ENCODE measurements around the gene NT5C3B.

The NT5C3B gene

DNA sequence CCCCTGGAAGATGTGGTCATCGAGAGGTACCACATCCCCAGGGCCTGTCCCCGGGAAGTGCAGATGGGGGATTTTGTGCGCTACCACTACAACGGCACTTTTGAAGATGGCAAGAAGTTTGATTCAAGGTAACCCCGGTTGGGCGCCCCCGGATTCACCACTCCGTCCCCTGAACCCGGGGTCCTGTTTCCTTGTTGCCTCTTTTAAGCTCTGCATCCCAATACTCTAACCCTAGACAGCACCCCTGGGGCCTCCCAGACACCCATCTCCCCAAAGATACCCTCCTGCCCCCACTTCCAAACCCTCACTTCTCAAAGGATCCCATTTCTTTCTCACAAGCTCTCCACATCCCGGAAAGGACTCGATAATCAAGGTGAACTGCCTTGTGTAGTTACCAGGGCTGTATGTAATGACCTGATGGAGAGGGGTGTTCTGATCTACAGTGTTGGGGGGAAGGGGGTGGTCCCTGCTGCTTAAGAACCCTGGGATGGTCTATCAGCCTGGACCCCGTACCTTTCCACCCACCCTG, 22.8 kb downstream of the NT5C3B start:
- no peaks in the 10 kb centered on the region for H3K36me3 ChIP-seq (replicated peaks; ENCODE audit: insufficient read depth, low read length)
- H2AFZ ChIP-seq (ENCODE audit: low read length), result no peak overlapping the region
- no peaks in the 10 kb centered on the region; the same call in 1 of the 2 replicates for H3F3A ChIP-seq (ENCODE audit: insufficient read depth, low read length)
- no peak overlapping the region for H3K27ac ChIP-seq (ENCODE audit: low read length)
- 0 out of 2 replicates have a peak, but pooled peaks cover 10% of the 10 kb centered on the region for H3K4me1 ChIP-seq (ENCODE audit: low read length)
- H3K9me2 ChIP-seq (replicated peaks; ENCODE audit: insufficient read depth, low read length), result no peaks in the 10 kb centered on the region
- no peak for DNase-seq
- no peaks in the 10 kb centered on the region for H3K79me2 ChIP-seq (ENCODE audit: low read length)
- no peak overlapping the region for H3K4me2 ChIP-seq (ENCODE audit: low read depth, low read length)
- H3K27me3 ChIP-seq (replicated peaks; ENCODE audit: insufficient read depth, low read length), result 0 out of 2 replicates have a peak, but pooled peaks cover 4% of the 10 kb centered on the region
- H3K9ac ChIP-seq (ENCODE audit: low read length), result no peak overlapping the region
- H4K20me1 ChIP-seq (ENCODE audit: insufficient read depth, low read length), result no peaks in the 10 kb centered on the region
- no peaks in the 10 kb centered on the region for H3K9me3 ChIP-seq (replicated peaks; ENCODE audit: insufficient read depth, low read length)
- TF ChIP-seq, protein P1, sequence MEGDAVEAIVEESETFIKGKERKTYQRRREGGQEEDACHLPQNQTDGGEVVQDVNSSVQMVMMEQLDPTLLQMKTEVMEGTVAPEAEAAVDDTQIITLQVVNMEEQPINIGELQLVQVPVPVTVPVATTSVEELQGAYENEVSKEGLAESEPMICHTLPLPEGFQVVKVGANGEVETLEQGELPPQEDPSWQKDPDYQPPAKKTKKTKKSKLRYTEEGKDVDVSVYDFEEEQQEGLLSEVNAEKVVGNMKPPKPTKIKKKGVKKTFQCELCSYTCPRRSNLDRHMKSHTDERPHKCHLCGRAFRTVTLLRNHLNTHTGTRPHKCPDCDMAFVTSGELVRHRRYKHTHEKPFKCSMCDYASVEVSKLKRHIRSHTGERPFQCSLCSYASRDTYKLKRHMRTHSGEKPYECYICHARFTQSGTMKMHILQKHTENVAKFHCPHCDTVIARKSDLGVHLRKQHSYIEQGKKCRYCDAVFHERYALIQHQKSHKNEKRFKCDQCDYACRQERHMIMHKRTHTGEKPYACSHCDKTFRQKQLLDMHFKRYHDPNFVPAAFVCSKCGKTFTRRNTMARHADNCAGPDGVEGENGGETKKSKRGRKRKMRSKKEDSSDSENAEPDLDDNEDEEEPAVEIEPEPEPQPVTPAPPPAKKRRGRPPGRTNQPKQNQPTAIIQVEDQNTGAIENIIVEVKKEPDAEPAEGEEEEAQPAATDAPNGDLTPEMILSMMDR (IDR thresholded peaks at IDR 0.05; ENCODE audit: low read length), result no peak
- TF ChIP-seq EZH2 (optimal IDR thresholded peaks at IDR 0.05; ENCODE audit: low read depth, low read length), result no peak
- no peak for TF ChIP-seq EZH2phosphoT487 (IDR thresholded peaks at IDR 0.05; ENCODE audit: low read length)
- no peak overlapping the region for H3K4me3 ChIP-seq (ENCODE audit: low read length)

DNA sequence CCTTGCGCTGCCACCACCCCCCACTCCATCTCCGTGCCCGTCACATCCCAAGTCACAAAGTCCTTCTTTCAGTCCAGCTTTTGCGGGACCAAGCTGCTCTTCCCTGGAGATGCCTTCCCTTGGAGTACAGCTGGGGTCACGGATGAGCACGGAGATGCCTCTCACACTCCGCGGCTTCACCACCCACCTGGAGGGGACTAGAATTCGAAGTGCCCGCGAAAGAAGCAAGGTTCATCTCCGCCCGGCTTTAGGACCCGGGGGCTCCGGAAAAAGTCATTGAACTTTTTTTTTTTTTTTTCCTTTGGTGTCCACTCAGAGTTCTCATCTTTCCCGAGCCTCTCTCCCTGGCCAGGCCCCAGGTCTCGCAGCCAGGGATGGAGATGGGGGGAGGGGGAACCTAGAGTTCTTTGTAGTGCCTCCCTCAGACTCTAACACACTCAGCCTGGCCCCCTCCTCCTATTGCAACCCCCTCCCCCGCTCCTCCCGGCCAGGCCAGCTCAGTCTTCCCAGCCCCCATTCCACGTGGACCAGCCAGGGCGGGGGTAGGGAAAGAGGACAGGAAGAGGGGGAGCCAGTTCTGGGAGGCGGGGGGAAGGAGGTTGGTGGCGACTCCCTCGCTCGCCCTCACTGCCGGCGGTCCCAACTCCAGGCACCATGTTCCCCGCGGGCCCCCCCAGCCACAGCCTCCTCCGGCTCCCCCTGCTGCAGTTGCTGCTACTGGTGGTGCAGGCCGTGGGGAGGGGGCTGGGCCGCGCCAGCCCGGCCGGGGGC, 23.5 kb downstream of the NT5C3B start, which contains the start of gene FKBP10:
Gene FKBP10, plus strand, starts transcription at position 624 of the 771 bp plus-strand sequence. Its CDS starts 31 bp downstream, at position 655.
- Histone ChIP-seq H3K79me2 (ENCODE audit: low read length) (no peaks in the 10 kb centered on the region), H3K27ac (ENCODE audit: low read length) (no peak within 1 kb of the TSS), H3K4me3 (ENCODE audit: low read length) (peak within 1 kb of the TSS; percentile 72), H3K36me3 (replicated peaks; ENCODE audit: insufficient read depth, low read length) (no peaks in the 10 kb centered on the region), H3K4me1 (ENCODE audit: low read length) (0 out of 2 replicates have a peak, but pooled peaks cover 10% of the 10 kb centered on the region), H2AFZ (ENCODE audit: low read length) (peak within 1 kb of the TSS; percentile 94), H3K27me3 (replicated peaks; ENCODE audit: insufficient read depth, low read length) (0 out of 2 replicates have a peak, but pooled peaks cover 4% of the 10 kb centered on the region), H3K9me3 (replicated peaks; ENCODE audit: insufficient read depth, low read length) (no peaks in the 10 kb centered on the region), H3K9ac (ENCODE audit: low read length) (peak within 1 kb of the TSS; percentile 55; the same call in 1 of the 2 replicates), H3K9me2 (replicated peaks; ENCODE audit: insufficient read depth, low read length) (no peaks in the 10 kb centered on the region), H4K20me1 (ENCODE audit: insufficient read depth, low read length) (no peaks in the 10 kb centered on the region), H3K4me2 (ENCODE audit: low read depth, low read length) (peak within 1 kb of the TSS; percentile 99), H3F3A (ENCODE audit: insufficient read depth, low read length) (no peaks in the 10 kb centered on the region; the same call in 1 of the 2 replicates)
- peak; percentile 38 for DNase-seq
- TF ChIP-seq, protein P1 (IDR thresholded peaks at IDR 0.05; ENCODE audit: low read length), result no peak
- TF ChIP-seq EZH2 (optimal IDR thresholded peaks at IDR 0.05; ENCODE audit: low read depth, low read length), result no peak
- TF ChIP-seq EZH2phosphoT487 (IDR thresholded peaks at IDR 0.05; ENCODE audit: low read length), result no peak

DNA sequence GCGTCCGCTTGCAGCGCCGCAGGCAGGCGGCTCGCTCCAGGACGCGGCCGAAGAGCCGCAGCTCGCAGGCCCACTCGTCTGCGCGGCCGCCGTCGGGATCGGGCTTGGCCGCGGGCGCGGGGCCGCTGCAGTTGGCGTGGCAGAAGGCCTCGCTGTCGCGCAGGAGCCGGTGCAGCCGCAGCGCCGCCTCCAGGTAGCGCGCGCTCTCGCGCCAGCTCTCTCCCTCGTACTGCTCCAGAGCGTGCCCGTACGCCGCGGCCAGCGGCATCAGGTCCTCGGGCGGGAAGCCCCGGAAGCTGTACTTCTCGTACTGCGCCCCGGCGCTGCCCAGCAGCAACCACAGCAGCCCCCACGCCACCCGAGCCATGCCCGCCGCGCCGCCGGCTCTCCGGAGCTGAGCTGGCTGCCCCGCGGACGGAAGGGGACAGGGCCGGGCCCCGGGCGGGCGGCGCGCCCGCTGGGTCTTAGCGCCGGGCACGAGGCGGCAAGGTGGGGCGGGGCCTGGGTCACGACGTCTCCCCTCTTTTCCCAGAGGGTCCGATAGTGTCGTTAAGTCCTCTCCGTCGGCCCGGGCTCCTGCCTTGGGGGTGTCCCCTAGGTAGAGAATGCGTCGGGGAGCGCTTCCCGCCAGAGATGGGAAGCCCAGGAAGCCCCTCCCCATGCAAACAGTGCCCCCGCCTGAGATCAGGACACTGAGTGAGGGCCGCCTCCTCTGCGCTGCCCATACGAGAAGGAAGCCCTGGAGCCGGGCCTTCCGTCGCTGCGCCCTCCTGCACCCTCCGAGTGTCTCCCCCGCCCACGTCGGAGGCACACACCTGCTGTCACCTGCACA, 24.3 kb downstream of the NT5C3B start, which contains the start of gene P3H4:
Gene P3H4, minus strand, starts transcription at position 401 of the 832 bp plus-strand sequence. Its CDS starts 34 bp downstream, at position 367.
- peak within 1 kb of the TSS; percentile 55; the same call in 1 of the 2 replicates for H3K9ac ChIP-seq (ENCODE audit: low read length)
- H3K27me3 ChIP-seq (replicated peaks; ENCODE audit: insufficient read depth, low read length), result 0 out of 2 replicates have a peak, but pooled peaks cover 4% of the 10 kb centered on the region
- peak within 1 kb of the TSS; percentile 99 for H3K4me2 ChIP-seq (ENCODE audit: low read depth, low read length)
- 0 out of 2 replicates have a peak, but pooled peaks cover 10% of the 10 kb centered on the region for H3K4me1 ChIP-seq (ENCODE audit: low read length)
- H3K9me3 ChIP-seq (replicated peaks; ENCODE audit: insufficient read depth, low read length), result no peaks in the 10 kb centered on the region
- no peaks in the 10 kb centered on the region for H4K20me1 ChIP-seq (ENCODE audit: insufficient read depth, low read length)
- no peaks in the 10 kb centered on the region; the same call in 1 of the 2 replicates for H3F3A ChIP-seq (ENCODE audit: insufficient read depth, low read length)
- H3K27ac ChIP-seq (ENCODE audit: low read length), result no peak within 1 kb of the TSS
- peak within 1 kb of the TSS; percentile 94 for H2AFZ ChIP-seq (ENCODE audit: low read length)
- peak within 1 kb of the TSS; percentile 72 for H3K4me3 ChIP-seq (ENCODE audit: low read length)
- H3K79me2 ChIP-seq (ENCODE audit: low read length), result no peaks in the 10 kb centered on the region
- peak; percentile 76 for DNase-seq
- TF ChIP-seq, protein P1 (IDR thresholded peaks at IDR 0.05; ENCODE audit: low read length), result peak; percentile 62
- no peak for TF ChIP-seq EZH2phosphoT487 (IDR thresholded peaks at IDR 0.05; ENCODE audit: low read length)
- H3K36me3 ChIP-seq (replicated peaks; ENCODE audit: insufficient read depth, low read length), result no peaks in the 10 kb centered on the region
- no peaks in the 10 kb centered on the region for H3K9me2 ChIP-seq (replicated peaks; ENCODE audit: insufficient read depth, low read length)
